HEK293T (cell line): ENCODE results near the gene NAV2.

Experiments used
- ARNT ChIP-seq: fragments of 450-650 bp; IDR thresholded peaks from 2 replicates; pipeline ENCODE4 v1.6.1; 2017; ENCODE audit warnings: mild to moderate bottlenecking
- BHLHE40 ChIP-seq: fragments of 450-650 bp; IDR thresholded peaks from 2 replicates; pipeline ENCODE4 v1.6.1; 2016; ENCODE audit warnings: mild to moderate bottlenecking, moderate library complexity, borderline replicate concordance
- ELF4 ChIP-seq: fragments of 450-650 bp; IDR thresholded peaks from 2 replicates; pipeline ENCODE4 v1.6.1; 2017; ENCODE audit warnings: antibody characterized with exemption
- FOXK2 ChIP-seq: fragments of 450-650 bp; IDR thresholded peaks from 2 replicates; pipeline ENCODE4 v1.6.1; 2016; ENCODE audit warnings: mild to moderate bottlenecking
- HDGF ChIP-seq: fragments of 450-650 bp; IDR thresholded peaks from 2 replicates; pipeline ENCODE4 v1.6.1; 2017; ENCODE audit warnings: antibody characterized with exemption, borderline replicate concordance
- L3MBTL2 ChIP-seq: fragments of 450-650 bp; conservative IDR thresholded peaks from 2 replicates; pipeline ENCODE4 v1.6.1; 2016; ENCODE audit warnings: mild to moderate bottlenecking
- NFRKB ChIP-seq: fragments of 450-650 bp; IDR thresholded peaks from 2 replicates; pipeline ENCODE4 v1.6.1; 2016; ENCODE audit warnings: mild to moderate bottlenecking, moderate library complexity
- SP1 ChIP-seq: fragments of 450-650 bp; IDR thresholded peaks from 2 replicates; pipeline ENCODE4 v1.6.1; 2017
- TF ChIP-seq, protein P1 (sequence below): fragments of 450-650 bp; IDR thresholded peaks from 2 replicates; pipeline ENCODE4 v1.6.1; 2016

GRCh38 chr11:20049231-20049630, 336.6 kb downstream of the NAV2 start:
- TF ChIP-seq L3MBTL2 (no peak), FOXK2 (no peak), NFRKB (no peak), SP1 (no peak), BHLHE40 (no peak), HDGF (no peak), ELF4 (no peak), ARNT (no peak)
- TF ChIP-seq, protein P1, sequence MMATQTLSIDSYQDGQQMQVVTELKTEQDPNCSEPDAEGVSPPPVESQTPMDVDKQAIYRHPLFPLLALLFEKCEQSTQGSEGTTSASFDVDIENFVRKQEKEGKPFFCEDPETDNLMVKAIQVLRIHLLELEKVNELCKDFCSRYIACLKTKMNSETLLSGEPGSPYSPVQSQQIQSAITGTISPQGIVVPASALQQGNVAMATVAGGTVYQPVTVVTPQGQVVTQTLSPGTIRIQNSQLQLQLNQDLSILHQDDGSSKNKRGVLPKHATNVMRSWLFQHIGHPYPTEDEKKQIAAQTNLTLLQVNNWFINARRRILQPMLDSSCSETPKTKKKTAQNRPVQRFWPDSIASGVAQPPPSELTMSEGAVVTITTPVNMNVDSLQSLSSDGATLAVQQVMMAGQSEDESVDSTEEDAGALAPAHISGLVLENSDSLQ, result no peak
